ENCODE data around the gene PDK1. TPM values are rescaled to one million over a fixed set of nuclear protein-coding genes. Genes with fewer than 3 reads are reported as not detected.

Gene PDK1
- total RNA-seq, 1 donor from 2014 or later = 14.6 TPM

DNA sequence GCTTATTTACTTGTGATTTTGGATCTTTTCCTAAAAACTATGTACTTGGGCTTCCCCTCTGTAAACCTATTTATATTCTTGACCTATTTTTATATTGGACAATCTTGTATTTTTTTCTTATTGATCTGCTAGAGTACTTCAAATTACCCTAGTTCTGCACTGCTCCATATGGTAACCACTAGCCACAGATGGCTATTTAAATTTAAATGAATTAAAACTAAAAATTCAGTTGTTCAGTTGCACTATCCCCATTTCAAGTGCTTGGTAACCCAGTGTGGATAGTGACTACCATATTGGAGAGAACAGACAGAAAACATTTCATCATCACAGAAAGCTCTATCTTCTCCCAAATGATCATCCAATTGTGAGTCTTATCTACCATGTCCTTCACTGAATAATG is 74.3 kb downstream of the PDK1 start:
- Mint-ChIP-seq H3K27me3 (ENCODE audit: low read depth) (no peaks in the 10 kb centered on the region), H3K4me1 (no peaks in the 10 kb centered on the region), H3K36me3 (ENCODE audit: low read depth) (peaks cover 7% of the 10 kb centered on the region), H3K9me3 (peaks cover 6% of the 10 kb centered on the region), H3K27ac (ENCODE audit: unreplicated experiment) (no peak overlapping the region), H3K4me3 (no peak overlapping the region)
- DNase-seq (ENCODE audit: low read depth, low spot score) = no peak
- TF ChIP-seq, protein P1, sequence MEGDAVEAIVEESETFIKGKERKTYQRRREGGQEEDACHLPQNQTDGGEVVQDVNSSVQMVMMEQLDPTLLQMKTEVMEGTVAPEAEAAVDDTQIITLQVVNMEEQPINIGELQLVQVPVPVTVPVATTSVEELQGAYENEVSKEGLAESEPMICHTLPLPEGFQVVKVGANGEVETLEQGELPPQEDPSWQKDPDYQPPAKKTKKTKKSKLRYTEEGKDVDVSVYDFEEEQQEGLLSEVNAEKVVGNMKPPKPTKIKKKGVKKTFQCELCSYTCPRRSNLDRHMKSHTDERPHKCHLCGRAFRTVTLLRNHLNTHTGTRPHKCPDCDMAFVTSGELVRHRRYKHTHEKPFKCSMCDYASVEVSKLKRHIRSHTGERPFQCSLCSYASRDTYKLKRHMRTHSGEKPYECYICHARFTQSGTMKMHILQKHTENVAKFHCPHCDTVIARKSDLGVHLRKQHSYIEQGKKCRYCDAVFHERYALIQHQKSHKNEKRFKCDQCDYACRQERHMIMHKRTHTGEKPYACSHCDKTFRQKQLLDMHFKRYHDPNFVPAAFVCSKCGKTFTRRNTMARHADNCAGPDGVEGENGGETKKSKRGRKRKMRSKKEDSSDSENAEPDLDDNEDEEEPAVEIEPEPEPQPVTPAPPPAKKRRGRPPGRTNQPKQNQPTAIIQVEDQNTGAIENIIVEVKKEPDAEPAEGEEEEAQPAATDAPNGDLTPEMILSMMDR (conservative IDR thresholded peaks at IDR 0.05) = no peak

GRCh38 chr2:172634477-172634876 is 78.6 kb downstream of the PDK1 start:
- no peaks in the 10 kb centered on the region for H3K27me3 Mint-ChIP-seq (ENCODE audit: low read depth)
- no peak overlapping the region for H3K4me3 Mint-ChIP-seq
- H3K36me3 Mint-ChIP-seq (ENCODE audit: low read depth) = no peaks in the 10 kb centered on the region
- H3K4me1 Mint-ChIP-seq = no peaks in the 10 kb centered on the region
- H3K27ac Mint-ChIP-seq (ENCODE audit: unreplicated experiment) = no peak overlapping the region
- peaks cover 2% of the 10 kb centered on the region for H3K9me3 Mint-ChIP-seq
- no peak for DNase-seq (ENCODE audit: low read depth, low spot score)
- TF ChIP-seq, protein P1 (conservative IDR thresholded peaks at IDR 0.05) = no peak

DNA sequence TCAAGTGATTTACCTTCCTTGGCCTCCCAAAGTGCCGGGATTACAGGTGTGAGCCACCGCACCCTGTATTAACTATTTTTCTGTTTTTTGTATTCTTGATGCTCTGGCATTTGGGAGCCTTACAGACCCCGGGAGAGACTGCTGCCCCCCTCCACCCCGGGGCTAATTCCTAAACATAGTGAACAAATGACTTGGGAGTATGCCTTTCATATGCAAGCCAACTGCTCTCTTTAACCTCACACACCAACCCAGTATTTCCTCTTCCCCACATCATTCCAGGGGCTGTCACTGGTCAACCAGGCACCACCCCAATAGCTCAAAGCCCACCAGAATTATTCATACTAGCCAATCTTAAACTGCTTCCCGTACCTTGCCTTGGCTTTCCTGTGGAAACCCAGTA is 79.7 kb downstream of the PDK1 start:
- TF ChIP-seq, protein P1 (conservative IDR thresholded peaks at IDR 0.05) = no peak
- Mint-ChIP-seq H3K27ac (ENCODE audit: unreplicated experiment) (no peak overlapping the region), H3K36me3 (ENCODE audit: low read depth) (no peaks in the 10 kb centered on the region), H3K4me3 (no peak overlapping the region), H3K4me1 (no peaks in the 10 kb centered on the region), H3K9me3 (peaks cover 2% of the 10 kb centered on the region), H3K27me3 (ENCODE audit: low read depth) (no peaks in the 10 kb centered on the region)
- DNase-seq (ENCODE audit: low read depth, low spot score) = no peak

- H3K4me3 Mint-ChIP-seq = no peak overlapping the region
- no peak overlapping the region for H3K27ac Mint-ChIP-seq (ENCODE audit: unreplicated experiment)
- H3K27me3 Mint-ChIP-seq (ENCODE audit: low read depth) = no peaks in the 10 kb centered on the region
- TF ChIP-seq, protein P1 (conservative IDR thresholded peaks at IDR 0.05) = no peak
- DNase-seq (ENCODE audit: low read depth, low spot score) = no peak
- H3K9me3 Mint-ChIP-seq = no peaks in the 10 kb centered on the region
- no peaks in the 10 kb centered on the region for H3K36me3 Mint-ChIP-seq (ENCODE audit: low read depth)
- H3K4me1 Mint-ChIP-seq = no peaks in the 10 kb centered on the region
These were observed 83.4 kb downstream of the PDK1 start for GRCh38 chr2:172639256-172639655.

- H3K27me3 Mint-ChIP-seq (ENCODE audit: low read depth) = no peaks in the 10 kb centered on the region
- DNase-seq (ENCODE audit: low read depth, low spot score) = no peak
- no peak overlapping the region for H3K27ac Mint-ChIP-seq (ENCODE audit: unreplicated experiment)
- TF ChIP-seq, protein P1 (conservative IDR thresholded peaks at IDR 0.05) = no peak
- no peaks in the 10 kb centered on the region for H3K4me1 Mint-ChIP-seq
- no peaks in the 10 kb centered on the region for H3K36me3 Mint-ChIP-seq (ENCODE audit: low read depth)
- no peak overlapping the region for H3K4me3 Mint-ChIP-seq
- H3K9me3 Mint-ChIP-seq = no peaks in the 10 kb centered on the region
These were observed 83.9 kb downstream of the PDK1 start for GRCh38 chr2:172639823-172640222.

DNA sequence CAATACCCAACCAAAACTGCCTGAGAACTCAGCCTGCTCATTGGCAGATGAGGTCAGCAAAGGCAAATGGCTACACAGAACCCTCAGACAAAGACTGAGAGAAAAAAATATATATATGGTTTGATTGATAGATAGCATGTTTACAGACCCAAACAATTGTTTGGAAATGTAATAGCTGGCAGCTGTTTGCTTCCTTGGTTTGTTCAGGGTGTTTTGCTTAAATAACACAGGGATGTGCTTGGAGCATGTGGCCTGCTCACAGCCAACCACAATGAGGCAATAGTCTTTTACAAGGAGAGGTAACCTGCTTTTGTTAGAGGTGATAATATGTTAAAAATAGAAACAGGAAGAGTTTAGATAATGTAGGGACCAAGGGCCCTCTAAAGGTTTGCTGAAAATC is 84.5 kb downstream of the PDK1 start:
- Mint-ChIP-seq H3K4me1 (no peaks in the 10 kb centered on the region), H3K9me3 (no peaks in the 10 kb centered on the region), H3K36me3 (ENCODE audit: low read depth) (no peaks in the 10 kb centered on the region), H3K27me3 (ENCODE audit: low read depth) (no peaks in the 10 kb centered on the region), H3K27ac (ENCODE audit: unreplicated experiment) (no peak overlapping the region), H3K4me3 (no peak overlapping the region)
- TF ChIP-seq, protein P1 (conservative IDR thresholded peaks at IDR 0.05) = no peak
- no peak for DNase-seq (ENCODE audit: low read depth, low spot score)
